Measurements from ENCODE around the gene EVI5. TPM values are rescaled to one million over a fixed set of nuclear protein-coding genes. Genes with fewer than 3 reads are reported as not detected.

EVI5 gene
- total and polyA plus RNA-seq, 7 donors = 4.5 to 53.5 (median 39.9) TPM

- Histone ChIP-seq H3K4me1 (peaks cover 0 to 8% (median 0%) of the 10 kb centered on the region in 4 donors), H3K27me3 (no peaks in the 10 kb centered on the region), H3K9me3 (no peaks in the 10 kb centered on the region), H3K27ac (no peak overlapping the region), H3K36me3 (no peaks in the 10 kb centered on the region), H3K4me3 (no peak overlapping the region)
- 93 to 96% methylated on average over 2 of the region's 2 CpGs for WGBS, 2 donors
- DNase-seq = no peak
- intact Hi-C loops (cut with DNase I) = no loop called here
- TF ChIP-seq EP300 (IDR thresholded peaks at IDR 0.05) (no peak), CTCF (IDR thresholded peaks at IDR 0.05) (no peak), POLR2AphosphoS5 (IDR thresholded peaks at IDR 0.05) (no peak), POLR2A (IDR thresholded peaks at IDR 0.05) (no peak)
Observed at GRCh38 chr1:92708368-92708950, 76.4 kb downstream of the EVI5 start.

- intact Hi-C loops (cut with DNase I) = no loop called here
- H3K27me3 ChIP-seq = no peaks in the 10 kb centered on the region
Observed at GRCh38 chr1:92707709-92708108, 77.2 kb downstream of the EVI5 start.

GRCh38 chr1:92707292-92707691 is 77.6 kb downstream of the EVI5 start:
- intact Hi-C loops (cut with DNase I) = no loop called here
- TF ChIP-seq POLR2A (IDR thresholded peaks at IDR 0.05) (no peak), POLR2AphosphoS5 (IDR thresholded peaks at IDR 0.05) (no peak), EP300 (IDR thresholded peaks at IDR 0.05) (no peak), CTCF (IDR thresholded peaks at IDR 0.05) (no peak)
- H3K4me3 ChIP-seq = no peak overlapping the region
- H3K4me1 ChIP-seq = peaks cover 0 to 8% (median 0%) of the 10 kb centered on the region in 4 donors
- no peak overlapping the region for H3K27ac ChIP-seq
- WGBS, 2 donors = 97 to 99% methylated on average over 2 of the region's 2 CpGs
- no peaks in the 10 kb centered on the region for H3K36me3 ChIP-seq
- H3K27me3 ChIP-seq = no peaks in the 10 kb centered on the region
- DNase-seq = no peak
- H3K9me3 ChIP-seq = no peaks in the 10 kb centered on the region

More at GRCh38 chr1:92707709-92708108, 77.2 kb downstream of the EVI5 start:
- 92 to 97% methylated on average over 2 of the region's 2 CpGs for WGBS, 2 donors
- no peak overlapping the region for H3K27ac ChIP-seq
- no peaks in the 10 kb centered on the region for H3K9me3 ChIP-seq
- H3K4me1 ChIP-seq = peaks cover 0 to 8% (median 0%) of the 10 kb centered on the region in 4 donors
- H3K4me3 ChIP-seq = no peak overlapping the region
- no peak for DNase-seq
- TF ChIP-seq POLR2AphosphoS5 (IDR thresholded peaks at IDR 0.05) (no peak), POLR2A (IDR thresholded peaks at IDR 0.05) (no peak), EP300 (IDR thresholded peaks at IDR 0.05) (no peak), CTCF (IDR thresholded peaks at IDR 0.05) (no peak)
- no peaks in the 10 kb centered on the region for H3K36me3 ChIP-seq

- DNase-seq = no peak
- intact Hi-C loops (cut with DNase I) = no loop called here
- Histone ChIP-seq H3K4me1 (no peaks in the 10 kb centered on the region), H3K9me3 (no peaks in the 10 kb centered on the region), H3K27ac (no peak overlapping the region), H3K27me3 (no peaks in the 10 kb centered on the region), H3K36me3 (no peaks in the 10 kb centered on the region), H3K4me3 (no peak overlapping the region)
- TF ChIP-seq POLR2AphosphoS5 (IDR thresholded peaks at IDR 0.05) (no peak), EP300 (IDR thresholded peaks at IDR 0.05) (no peak), CTCF (IDR thresholded peaks at IDR 0.05) (no peak), POLR2A (IDR thresholded peaks at IDR 0.05) (no peak)
- 51 to 64% methylated on average over 1 of the region's 1 CpG for WGBS, 2 donors
Observed at GRCh38 chr1:92705446-92705845, 79.5 kb downstream of the EVI5 start.

- H3K9me3 ChIP-seq = no peaks in the 10 kb centered on the region
- H3K27me3 ChIP-seq = no peaks in the 10 kb centered on the region
- TF ChIP-seq POLR2A (IDR thresholded peaks at IDR 0.05) (no peak), EP300 (IDR thresholded peaks at IDR 0.05) (no peak), POLR2AphosphoS5 (IDR thresholded peaks at IDR 0.05) (no peak), CTCF (IDR thresholded peaks at IDR 0.05) (no peak)
- WGBS, 2 donors = 67 to 84% methylated on average over 1 of the region's 1 CpG
- no peak overlapping the region for H3K4me3 ChIP-seq
- no peak overlapping the region for H3K27ac ChIP-seq
- intact Hi-C loops (cut with DNase I) = no loop called here
- no peaks in the 10 kb centered on the region for H3K4me1 ChIP-seq
- DNase-seq = no peak
- H3K36me3 ChIP-seq = no peaks in the 10 kb centered on the region
Observed at GRCh38 chr1:92701147-92701546, 83.8 kb downstream of the EVI5 start.

All from sigmoid colon (tissue), 7 donors.